ENCODE measurements around the gene CALN1.

Gene CALN1

GRCh38 chr7:72243329-72243728 is 168.8 kb downstream of the CALN1 start:
- no peak overlapping the region for H3K4me3 ChIP-seq (replicated peaks; ENCODE audit: low read depth, low read length)
- TF ChIP-seq CTCF (IDR thresholded peaks at IDR 0.05; ENCODE audit: low read length, missing control alignments), result no peak
- no peak for DNase-seq (ENCODE audit: low read depth)

GRCh38 chr7:72235351-72235750 is 176.8 kb downstream of the CALN1 start:
- H3K4me3 ChIP-seq (replicated peaks; ENCODE audit: low read depth, low read length), result no peak overlapping the region
- no peak for DNase-seq (ENCODE audit: low read depth)
- no peak for TF ChIP-seq CTCF (IDR thresholded peaks at IDR 0.05; ENCODE audit: low read length, missing control alignments)

- no peak overlapping the region for H3K4me3 ChIP-seq (replicated peaks; ENCODE audit: low read depth, low read length)
- no peak for DNase-seq (ENCODE audit: low read depth)
- TF ChIP-seq CTCF (IDR thresholded peaks at IDR 0.05; ENCODE audit: low read length, missing control alignments), result no peak
Measured at GRCh38 chr7:72234086-72234485, 178.1 kb downstream of the CALN1 start.

GRCh38 chr7:72230281-72230680 is 181.9 kb downstream of the CALN1 start:
- no peak for TF ChIP-seq CTCF (IDR thresholded peaks at IDR 0.05; ENCODE audit: low read length, missing control alignments)
- no peak overlapping the region for H3K4me3 ChIP-seq (replicated peaks; ENCODE audit: low read depth, low read length)
- DNase-seq (ENCODE audit: low read depth), result no peak

- H3K4me3 ChIP-seq (replicated peaks; ENCODE audit: low read depth, low read length), result no peak overlapping the region
- no peak for DNase-seq (ENCODE audit: low read depth)
- no peak for TF ChIP-seq CTCF (IDR thresholded peaks at IDR 0.05; ENCODE audit: low read length, missing control alignments)
Measured at GRCh38 chr7:72223351-72223750, 188.8 kb downstream of the CALN1 start.

GRCh38 chr7:72222136-72222535 is 190.0 kb downstream of the CALN1 start:
- no peak for TF ChIP-seq CTCF (IDR thresholded peaks at IDR 0.05; ENCODE audit: low read length, missing control alignments)

GRCh38 chr7:72219500-72219899 is 192.6 kb downstream of the CALN1 start:
- no peak overlapping the region for H3K4me3 ChIP-seq (replicated peaks; ENCODE audit: low read depth, low read length)
- no peak for DNase-seq (ENCODE audit: low read depth)
- no peak for TF ChIP-seq CTCF (IDR thresholded peaks at IDR 0.05; ENCODE audit: low read length, missing control alignments)

More at GRCh38 chr7:72222136-72222535, 190.0 kb downstream of the CALN1 start:
- no peak for DNase-seq (ENCODE audit: low read depth)
- H3K4me3 ChIP-seq (replicated peaks; ENCODE audit: low read depth, low read length), result no peak overlapping the region
